Breast epithelium (tissue), 4 donors: Measurements from ENCODE around the gene IL22RA2. TPM values are rescaled to one million over a fixed set of nuclear protein-coding genes. Genes with fewer than 3 reads are reported as not detected.
"Not testable (repeated sequence)": the region's sequence is repeated elsewhere in the genome, so short reads cannot be mapped to it uniquely, and the experiment has no call there.

ENCODE experiments used
- DNase-seq, 2 donors: peaks; one replicate each; pipeline ENCODE4 v3.0.0-alpha.2; 2019; ENCODE audit warnings: low spot score in 2 of 2
- H3K27ac ChIP-seq, 2 donors: fragments of 200-600 bp; sonication (generic) in 1 of 2; one replicate each; pipeline ENCODE4 v1.5.1; 2016 to 2019; ENCODE audit warnings: mild to moderate bottlenecking in 1 of 2
- H3K27me3 ChIP-seq, 2 donors: fragments of 200-600 bp; sonication (generic) in 1 of 2; one replicate each; pipeline versions ENCODE4 v1.5.1 to v1.6.0; 2017 to 2019; ENCODE audit warnings: control low read depth in 1 of 2, mild to moderate bottlenecking in 1 of 2
- H3K36me3 ChIP-seq: fragments of 200-600 bp; one replicate; pipeline ENCODE4 v1.5.1; 2019
- H3K4me1 ChIP-seq, 2 donors: fragments of 200-600 bp; sonication (generic); one replicate each; pipeline ENCODE4 v1.5.1; 2016 to 2019; ENCODE audit warnings: control low read depth in 1 of 2
- H3K4me3 ChIP-seq, 3 donors: fragments of 200-600 bp; sonication (generic); 1 replicate in 2 of 3; 2 replicates in 1 of 3; pipeline ENCODE4 v1.5.1; 2016 to 2019; ENCODE audit warnings: mild to moderate bottlenecking in 3 of 3, moderate library complexity in 2 of 3
- H3K9me3 ChIP-seq, 2 donors: fragments of 200-600 bp; sonication (generic) in 1 of 2; one replicate each; pipeline ENCODE4 v1.5.1; 2016 to 2019; ENCODE audit warnings: control low read depth in 1 of 2
- CTCF ChIP-seq, 3 donors: fragments of 450-650 bp; IDR thresholded peaks; one replicate each; pipeline ENCODE4 v1.5.1; 2016 to 2017; ENCODE audit warnings: antibody characterized with exemption in 3 of 3, mild to moderate bottlenecking in 3 of 3, moderate library complexity in 3 of 3
- POLR2A ChIP-seq: fragments of 450-650 bp; IDR thresholded peaks from one replicate; pipeline ENCODE4 v1.6.1; 2016; ENCODE audit warnings: antibody characterized with exemption, mild to moderate bottlenecking, moderate library complexity
- POLR2AphosphoS5 ChIP-seq, 3 donors: sonication (generic); formaldehyde crosslinking; IDR thresholded peaks; one replicate each; pipeline ENCODE4 v1.6.1; 2017; ENCODE audit warnings: antibody characterized with exemption in 3 of 3
- intact Hi-C: fragments of 100-400 bp; cut with DNase I; formaldehyde crosslinking; loops from one replicate; pipeline ENCODE4 v1.15.1; 2023; ENCODE audit warnings: low total_unique reads
- total RNA-seq, 3 donors: library from RNA; depleted of rRNA; stranded (reverse); fragments of >200 nt; gene quantifications; one replicate each; pipeline ENCODE4 v1.1.0, GENCODE V29; 2016

The IL22RA2 gene
- total RNA-seq, 3 donors from 2014 or later, result 0.15 TPM; not detected in 2

GRCh38 chr6:137218473-137218916 is 45.1 kb upstream of the IL22RA2 start:
- H3K27me3 ChIP-seq, result no peaks in the 10 kb centered on the region
- peak overlapping the region; percentile 99 to 100 for H3K27ac ChIP-seq
- TF ChIP-seq CTCF (IDR thresholded peaks at IDR 0.05) (no peak), POLR2A (no peak), POLR2AphosphoS5 (IDR thresholded peaks at IDR 0.05) (peak in 1 of 3 donors; percentile 34)
- H3K9me3 ChIP-seq, result no peaks in the 10 kb centered on the region
- H3K4me1 ChIP-seq, result peaks cover 0 to 25% of the 10 kb centered on the region in 2 donors
- peak in 1 of 2 donors; percentile 37 for DNase-seq
- H3K4me3 ChIP-seq, result peak overlapping the region; percentile 91 to 95 (median 95)
- intact Hi-C loops, result no loop called here
- no peaks in the 10 kb centered on the region for H3K36me3 ChIP-seq

GRCh38 chr6:137217801-137218472 is 44.5 kb upstream of the IL22RA2 start:
- Histone ChIP-seq H3K36me3 (no peaks in the 10 kb centered on the region), H3K9me3 (no peaks in the 10 kb centered on the region), H3K4me3 (peak overlapping the region; percentile 91 to 95 (median 95)), H3K27me3 (no peaks in the 10 kb centered on the region), H3K27ac (peak overlapping the region; percentile 99 to 100), H3K4me1 (peaks cover 0 to 25% of the 10 kb centered on the region in 2 donors)
- DNase-seq, result no peak
- intact Hi-C loops, result no loop called here
- peak in 1 of 3 donors; percentile 6 for TF ChIP-seq POLR2AphosphoS5 (IDR thresholded peaks at IDR 0.05)
- no peak for TF ChIP-seq POLR2A

GRCh38 chr6:137216875-137217553 is 43.6 kb upstream of the IL22RA2 start:
- H3K9me3 ChIP-seq, result no peaks in the 10 kb centered on the region
- intact Hi-C loops, result no loop called here
- no peak for DNase-seq
- TF ChIP-seq POLR2AphosphoS5 (IDR thresholded peaks at IDR 0.05) (no peak), POLR2A (no peak), CTCF (IDR thresholded peaks at IDR 0.05) (no peak)
- no peaks in the 10 kb centered on the region for H3K36me3 ChIP-seq
- H3K27me3 ChIP-seq, result no peaks in the 10 kb centered on the region
- peaks cover 0 to 30% of the 10 kb centered on the region in 2 donors for H3K4me1 ChIP-seq
- H3K27ac ChIP-seq, result peak overlapping the region; percentile 99 to 100
- H3K4me3 ChIP-seq, result peak overlapping the region; percentile 91 to 95 (median 95)

GRCh38 chr6:137216106-137216505 is 42.7 kb upstream of the IL22RA2 start:
- H3K27me3 ChIP-seq, result no peaks in the 10 kb centered on the region
- no peaks in the 10 kb centered on the region for H3K36me3 ChIP-seq
- no peak for DNase-seq
- peak overlapping the region; percentile 91 to 95 (median 95) for H3K4me3 ChIP-seq
- H3K9me3 ChIP-seq, result no peaks in the 10 kb centered on the region
- TF ChIP-seq POLR2AphosphoS5 (IDR thresholded peaks at IDR 0.05) (no peak), POLR2A (no peak)
- intact Hi-C loops, result no loop called here
- peaks cover 0 to 37% of the 10 kb centered on the region in 2 donors for H3K4me1 ChIP-seq
- peak overlapping the region; percentile 99 to 100 for H3K27ac ChIP-seq

GRCh38 chr6:137215630-137216029 is 42.2 kb upstream of the IL22RA2 start:
- H3K27me3 ChIP-seq, intact Hi-C loops, H3K9me3 ChIP-seq, H3K36me3 ChIP-seq, DNase-seq: not testable (repeated sequence)
- peak overlapping the region; percentile 64 to 100 for H3K27ac ChIP-seq
- peaks cover 0 to 37% of the 10 kb centered on the region in 2 donors for H3K4me1 ChIP-seq
- H3K4me3 ChIP-seq, result peak overlapping the region; percentile 91 to 95 (median 95)

GRCh38 chr6:137214931-137215330 is 41.5 kb upstream of the IL22RA2 start:
- DNase-seq, result no peak
- peak overlapping the region in 2 of 3 donors; percentile 23 to 91 for H3K4me3 ChIP-seq
- no peaks in the 10 kb centered on the region for H3K36me3 ChIP-seq
- H3K27me3 ChIP-seq, result no peaks in the 10 kb centered on the region
- TF ChIP-seq CTCF (IDR thresholded peaks at IDR 0.05) (no peak), POLR2A (no peak), POLR2AphosphoS5 (IDR thresholded peaks at IDR 0.05) (no peak)
- peak overlapping the region; percentile 64 to 73 for H3K27ac ChIP-seq
- H3K4me1 ChIP-seq, result peaks cover 0 to 34% of the 10 kb centered on the region in 2 donors
- intact Hi-C loops, result no loop called here
- no peaks in the 10 kb centered on the region for H3K9me3 ChIP-seq
